A673 (cell line): Measurements from ENCODE around the gene PRR22.

Source experiments
- EZH2 ChIP-seq: fragments of 200-600 bp; sonication (generic); IDR thresholded peaks from 2 replicates; pipeline ENCODE4 v1.6.1; 2017; ENCODE audit warnings: borderline replicate concordance, low read depth, mild to moderate bottlenecking, mixed read lengths, antibody characterized with exemption, low read length; ENCODE audit not compliant: poor library complexity, severe bottlenecking
- TF ChIP-seq, protein P1 (sequence below): fragments of 300-800, 200-600 bp; sonication (generic); conservative IDR thresholded peaks from 2 replicates; pipeline ENCODE4 v1.5.1; 2017; ENCODE audit warnings: low read depth, mild to moderate bottlenecking, antibody characterized with exemption, low read length, moderate library complexity, mixed read lengths

DNA sequence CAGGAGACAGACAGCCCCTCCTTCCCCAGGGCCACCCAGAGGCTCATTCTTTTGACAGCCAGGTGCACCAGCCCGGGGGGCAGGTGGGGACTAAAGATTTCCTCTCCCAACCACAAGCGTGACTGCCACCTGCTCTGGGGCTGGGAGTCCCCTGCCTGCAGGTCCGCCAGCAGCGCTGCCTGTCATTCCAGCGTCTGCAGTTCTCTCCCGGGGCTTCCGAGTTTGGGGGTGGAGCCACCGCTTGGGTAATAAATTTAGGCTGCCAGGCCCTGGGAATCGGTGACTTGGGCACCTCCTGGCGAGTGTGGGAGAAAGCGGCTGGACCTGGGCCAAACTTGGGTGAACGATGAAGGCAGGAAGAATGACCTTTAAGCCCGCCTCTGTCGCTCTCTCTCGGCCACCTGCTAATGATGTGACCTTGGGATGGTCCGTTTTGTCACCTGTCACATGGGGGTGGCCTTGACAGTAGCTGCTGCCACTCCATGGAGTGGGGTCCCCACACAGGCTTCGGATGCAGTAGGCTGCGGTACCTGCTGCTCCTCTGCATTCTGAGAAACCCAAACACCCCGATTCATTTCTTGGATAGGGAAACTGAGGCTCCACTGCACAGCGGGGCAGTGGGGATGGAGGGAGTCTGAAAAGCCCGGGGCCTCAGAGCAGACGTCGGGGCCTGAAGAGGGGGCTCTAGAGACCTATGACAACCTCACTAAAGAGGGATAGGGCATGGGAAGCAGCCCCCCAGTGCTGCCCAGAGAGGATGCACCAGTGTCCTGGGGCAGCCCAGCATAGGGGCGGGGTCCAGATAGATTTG is 42.2 kb upstream of the PRR22 start:
- no peak for TF ChIP-seq EZH2
- TF ChIP-seq, protein P1, sequence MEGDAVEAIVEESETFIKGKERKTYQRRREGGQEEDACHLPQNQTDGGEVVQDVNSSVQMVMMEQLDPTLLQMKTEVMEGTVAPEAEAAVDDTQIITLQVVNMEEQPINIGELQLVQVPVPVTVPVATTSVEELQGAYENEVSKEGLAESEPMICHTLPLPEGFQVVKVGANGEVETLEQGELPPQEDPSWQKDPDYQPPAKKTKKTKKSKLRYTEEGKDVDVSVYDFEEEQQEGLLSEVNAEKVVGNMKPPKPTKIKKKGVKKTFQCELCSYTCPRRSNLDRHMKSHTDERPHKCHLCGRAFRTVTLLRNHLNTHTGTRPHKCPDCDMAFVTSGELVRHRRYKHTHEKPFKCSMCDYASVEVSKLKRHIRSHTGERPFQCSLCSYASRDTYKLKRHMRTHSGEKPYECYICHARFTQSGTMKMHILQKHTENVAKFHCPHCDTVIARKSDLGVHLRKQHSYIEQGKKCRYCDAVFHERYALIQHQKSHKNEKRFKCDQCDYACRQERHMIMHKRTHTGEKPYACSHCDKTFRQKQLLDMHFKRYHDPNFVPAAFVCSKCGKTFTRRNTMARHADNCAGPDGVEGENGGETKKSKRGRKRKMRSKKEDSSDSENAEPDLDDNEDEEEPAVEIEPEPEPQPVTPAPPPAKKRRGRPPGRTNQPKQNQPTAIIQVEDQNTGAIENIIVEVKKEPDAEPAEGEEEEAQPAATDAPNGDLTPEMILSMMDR: peak; percentile 59
